ENCODE data around the gene COPS2.

DNA sequence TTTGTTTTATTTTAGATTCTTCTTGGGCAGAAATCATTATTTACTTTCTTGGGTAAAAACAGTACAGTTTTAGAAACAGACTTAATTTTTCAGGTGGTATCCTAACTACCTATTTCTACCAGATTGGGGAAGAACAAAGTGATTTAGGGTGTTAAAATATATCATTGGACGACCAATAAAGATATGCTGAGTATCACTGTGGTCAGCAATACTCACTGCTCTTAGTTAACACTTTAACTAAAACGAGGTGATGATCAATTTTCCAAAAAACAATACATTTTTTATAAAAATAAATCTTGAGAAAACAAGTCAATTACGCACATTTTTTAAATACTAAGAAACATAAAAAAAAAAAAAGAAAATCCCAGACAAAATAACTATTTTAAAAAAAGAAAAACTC lies 3.6 kb downstream of the COPS2 start:
- TF ChIP-seq, protein P1, sequence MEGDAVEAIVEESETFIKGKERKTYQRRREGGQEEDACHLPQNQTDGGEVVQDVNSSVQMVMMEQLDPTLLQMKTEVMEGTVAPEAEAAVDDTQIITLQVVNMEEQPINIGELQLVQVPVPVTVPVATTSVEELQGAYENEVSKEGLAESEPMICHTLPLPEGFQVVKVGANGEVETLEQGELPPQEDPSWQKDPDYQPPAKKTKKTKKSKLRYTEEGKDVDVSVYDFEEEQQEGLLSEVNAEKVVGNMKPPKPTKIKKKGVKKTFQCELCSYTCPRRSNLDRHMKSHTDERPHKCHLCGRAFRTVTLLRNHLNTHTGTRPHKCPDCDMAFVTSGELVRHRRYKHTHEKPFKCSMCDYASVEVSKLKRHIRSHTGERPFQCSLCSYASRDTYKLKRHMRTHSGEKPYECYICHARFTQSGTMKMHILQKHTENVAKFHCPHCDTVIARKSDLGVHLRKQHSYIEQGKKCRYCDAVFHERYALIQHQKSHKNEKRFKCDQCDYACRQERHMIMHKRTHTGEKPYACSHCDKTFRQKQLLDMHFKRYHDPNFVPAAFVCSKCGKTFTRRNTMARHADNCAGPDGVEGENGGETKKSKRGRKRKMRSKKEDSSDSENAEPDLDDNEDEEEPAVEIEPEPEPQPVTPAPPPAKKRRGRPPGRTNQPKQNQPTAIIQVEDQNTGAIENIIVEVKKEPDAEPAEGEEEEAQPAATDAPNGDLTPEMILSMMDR (IDR thresholded peaks at IDR 0.05), result no peak
- TF ChIP-seq POLR2A (IDR thresholded peaks at IDR 0.05), result no peak

Data from esophagus squamous epithelium (tissue), 4 donors.